Skin epidermis (tissue), 12 donors: Measurements from ENCODE around the gene PTPRN2.
"Not testable (repeated sequence)": the region's sequence is repeated elsewhere in the genome, so short reads cannot be mapped to it uniquely, and the experiment has no call there.

Source experiments
- H3K27ac ChIP-seq, 21 experiments: fragments of 200-600 bp; sonication (generic) in 11 of 21; one replicate each; pipeline ENCODE4 v1.5.0; 2020; ENCODE audit warnings: mild to moderate bottlenecking in 3 of 21, inconsistent platforms in 2 of 21, moderate library complexity in 2 of 21
- H3K4me3 ChIP-seq, 7 experiments: fragments of 200-600 bp; sonication (generic) in 2 of 7; one replicate each; pipeline ENCODE4 v1.5.0; 2020; ENCODE audit warnings: inconsistent platforms in 2 of 7, mild to moderate bottlenecking in 2 of 7, moderate library complexity in 1 of 7

PTPRN2 gene

GRCh38 chr7:158382363-158383254 lies 205.0 kb downstream of the PTPRN2 start:
- H3K27ac ChIP-seq, result no peak overlapping the region
- no peak overlapping the region for H3K4me3 ChIP-seq

GRCh38 chr7:158381956-158382355 lies 205.7 kb downstream of the PTPRN2 start:
- no peak overlapping the region for H3K4me3 ChIP-seq
- H3K27ac ChIP-seq, result no peak overlapping the region

GRCh38 chr7:158378978-158379377 lies 208.6 kb downstream of the PTPRN2 start:
- Histone ChIP-seq H3K4me3 (no peak overlapping the region), H3K27ac (no peak overlapping the region)

- H3K27ac ChIP-seq, result no peak overlapping the region
- no peak overlapping the region for H3K4me3 ChIP-seq
Measured at GRCh38 chr7:158377800-158378623, 209.6 kb downstream of the PTPRN2 start.

- not testable (repeated sequence) for H3K4me3 ChIP-seq, H3K27ac ChIP-seq
Measured at GRCh38 chr7:158376839-158377186, 210.8 kb downstream of the PTPRN2 start.

- not testable (repeated sequence) for H3K27ac ChIP-seq, H3K4me3 ChIP-seq
Measured at GRCh38 chr7:158376146-158376838, 211.3 kb downstream of the PTPRN2 start.

- no peak overlapping the region for H3K4me3 ChIP-seq
- H3K27ac ChIP-seq, result no peak overlapping the region
Measured at GRCh38 chr7:158375034-158375433, 212.6 kb downstream of the PTPRN2 start.

GRCh38 chr7:158374586-158374985 lies 213.0 kb downstream of the PTPRN2 start:
- no peak overlapping the region for H3K4me3 ChIP-seq
- no peak overlapping the region for H3K27ac ChIP-seq

GRCh38 chr7:158374146-158374545 lies 213.5 kb downstream of the PTPRN2 start:
- Histone ChIP-seq H3K4me3 (no peak overlapping the region), H3K27ac (no peak overlapping the region)

GRCh38 chr7:158373476-158374133 lies 214.0 kb downstream of the PTPRN2 start:
- no peak overlapping the region for H3K4me3 ChIP-seq
- H3K27ac ChIP-seq, result no peak overlapping the region

- Histone ChIP-seq H3K27ac (no peak overlapping the region), H3K4me3 (no peak overlapping the region)
Measured at GRCh38 chr7:158372400-158373342, 215.0 kb downstream of the PTPRN2 start.

- H3K4me3 ChIP-seq, result no peak overlapping the region
- no peak overlapping the region for H3K27ac ChIP-seq
Measured at GRCh38 chr7:158371856-158372255, 215.8 kb downstream of the PTPRN2 start.

- no peak overlapping the region for H3K27ac ChIP-seq
- no peak overlapping the region for H3K4me3 ChIP-seq
Measured at GRCh38 chr7:158369866-158370265, 217.8 kb downstream of the PTPRN2 start.

GRCh38 chr7:158369290-158369689 lies 218.3 kb downstream of the PTPRN2 start:
- Histone ChIP-seq H3K27ac (no peak overlapping the region), H3K4me3 (no peak overlapping the region)

GRCh38 chr7:158368449-158368848 lies 219.2 kb downstream of the PTPRN2 start:
- H3K4me3 ChIP-seq, result no peak overlapping the region
- no peak overlapping the region for H3K27ac ChIP-seq

- H3K27ac ChIP-seq, result no peak overlapping the region
- H3K4me3 ChIP-seq, result no peak overlapping the region
Measured at GRCh38 chr7:158367634-158367982, 220.0 kb downstream of the PTPRN2 start.

GRCh38 chr7:158366916-158367633 lies 220.5 kb downstream of the PTPRN2 start:
- Histone ChIP-seq H3K4me3 (no peak overlapping the region), H3K27ac (no peak overlapping the region)

GRCh38 chr7:158366346-158366745 lies 221.3 kb downstream of the PTPRN2 start:
- H3K27ac ChIP-seq, result no peak overlapping the region
- no peak overlapping the region for H3K4me3 ChIP-seq
